Ishikawa (cell line): ENCODE results near the gene RPTOR.

Experiments used
- CEBPB ChIP-seq: IDR thresholded peaks from 2 replicates; pipeline ENCODE4 v1.6.1; 2012
- CREB1 ChIP-seq: IDR thresholded peaks from 2 replicates; pipeline ENCODE4 v1.6.1; 2012; ENCODE audit warnings: low read depth
- EGR1 ChIP-seq: IDR thresholded peaks from 2 replicates; pipeline ENCODE4 v1.6.1; 2012
- EP300 ChIP-seq: IDR thresholded peaks from 2 replicates; pipeline ENCODE4 v1.6.1; 2012; ENCODE audit warnings: borderline replicate concordance
- FOXM1 ChIP-seq: IDR thresholded peaks from 2 replicates; pipeline ENCODE4 v1.6.1; 2012; ENCODE audit warnings: low read depth, borderline replicate concordance
- MAX ChIP-seq: IDR thresholded peaks from 2 replicates; pipeline ENCODE4 v1.6.1; 2012
- NFIC ChIP-seq: IDR thresholded peaks from 2 replicates; pipeline ENCODE4 v1.6.1; 2012
- RAD21 ChIP-seq: IDR thresholded peaks from 2 replicates; pipeline ENCODE4 v1.6.1; 2012; ENCODE audit warnings: low read depth
- REST ChIP-seq: IDR thresholded peaks from 2 replicates; pipeline ENCODE4 v1.6.1; 2012; ENCODE audit warnings: low read depth, mild to moderate bottlenecking
- TAF1 ChIP-seq: IDR thresholded peaks from 2 replicates; pipeline ENCODE4 v1.6.1; 2012; ENCODE audit warnings: low read depth, mild to moderate bottlenecking
- TCF12 ChIP-seq: IDR thresholded peaks from 2 replicates; pipeline ENCODE4 v1.6.1; 2012; ENCODE audit warnings: low read depth
- TEAD4 ChIP-seq: IDR thresholded peaks from 2 replicates; pipeline ENCODE4 v1.6.1; 2012
- USF1 ChIP-seq: IDR thresholded peaks from 2 replicates; pipeline ENCODE4 v1.6.1; 2012
- YY1 ChIP-seq: IDR thresholded peaks from 2 replicates; pipeline ENCODE4 v1.6.1; 2012; ENCODE audit warnings: low read depth
- ZBTB7A ChIP-seq: IDR thresholded peaks from 2 replicates; pipeline ENCODE4 v1.6.1; 2012; ENCODE audit warnings: low read depth

Gene RPTOR

GRCh38 chr17:80689129-80689619 lies 144.5 kb downstream of the RPTOR start:
- TF ChIP-seq CEBPB (no peak), TAF1 (no peak), USF1 (no peak), EP300 (no peak), CREB1 (no peak)

GRCh38 chr17:80691784-80692183 lies 147.1 kb downstream of the RPTOR start:
- TF ChIP-seq YY1 (no peak), EGR1 (no peak)

- TF ChIP-seq EP300, result no peak
- no peak for TF ChIP-seq NFIC
- no peak for TF ChIP-seq FOXM1
- no peak for TF ChIP-seq EGR1
- TF ChIP-seq REST, result no peak
- no peak for TF ChIP-seq YY1
- TF ChIP-seq CEBPB, result no peak
- TF ChIP-seq CREB1, result no peak
- TF ChIP-seq TCF12, result no peak
- TF ChIP-seq MAX, result no peak
- no peak for TF ChIP-seq ZBTB7A
- no peak for TF ChIP-seq TEAD4
Observed at GRCh38 chr17:80692931-80693467, 148.4 kb downstream of the RPTOR start.

- TF ChIP-seq EP300 (no peak), YY1 (no peak), USF1 (no peak), EGR1 (no peak), FOXM1 (no peak), TAF1 (no peak), CREB1 (no peak), RAD21 (no peak), NFIC (no peak), ZBTB7A (no peak), CEBPB (no peak), TEAD4 (no peak), MAX (no peak), REST (no peak), TCF12 (no peak)
Observed at GRCh38 chr17:80693511-80693910, 148.9 kb downstream of the RPTOR start.

GRCh38 chr17:80694085-80694991 lies 149.7 kb downstream of the RPTOR start:
- TF ChIP-seq TEAD4, result no peak
- TF ChIP-seq RAD21, result no peak
- no peak for TF ChIP-seq YY1
- no peak for TF ChIP-seq FOXM1
- TF ChIP-seq CREB1, result no peak
- no peak for TF ChIP-seq EP300
- no peak for TF ChIP-seq TCF12
- TF ChIP-seq USF1, result no peak
- no peak for TF ChIP-seq ZBTB7A
- TF ChIP-seq CEBPB, result no peak
- TF ChIP-seq MAX, result no peak
- no peak for TF ChIP-seq NFIC
- no peak for TF ChIP-seq REST
- TF ChIP-seq EGR1, result no peak
- TF ChIP-seq TAF1, result no peak
